Mesenchymal stem cell (in vitro differentiated cells and primary cell): Measurements from ENCODE around the gene KIF4B.

ENCODE experiments used
- DNase-seq: peaks from one replicate; pipeline ENCODE4 v3.0.0-alpha.2; 2013
- H2AFZ ChIP-seq: one replicate; pipeline ENCODE4 v1.6.1; 2013; ENCODE audit warnings: low read depth, mild to moderate bottlenecking, control low read depth, inconsistent platforms, low read length, moderate library complexity
- H2AK5ac ChIP-seq: 2 replicates; pipeline ENCODE4 v1.6.1; 2013; ENCODE audit warnings: low read length, moderate library complexity, mild to moderate bottlenecking, inconsistent platforms; ENCODE audit not compliant: severe bottlenecking
- H2BK120ac ChIP-seq: one replicate; pipeline ENCODE4 v1.6.1; 2013; ENCODE audit warnings: low read depth, mild to moderate bottlenecking, inconsistent platforms, low read length, moderate library complexity
- H2BK12ac ChIP-seq, 2 experiments: one replicate each; pipeline ENCODE4 v1.6.1; 2013; ENCODE audit warnings: inconsistent platforms in 2 of 2, low read length in 2 of 2, mild to moderate bottlenecking in 2 of 2, moderate library complexity in 2 of 2, control low read depth in 1 of 2
- H2BK15ac ChIP-seq: one replicate; pipeline ENCODE4 v1.6.1; 2013; ENCODE audit warnings: mild to moderate bottlenecking, low read depth, inconsistent platforms; ENCODE audit not compliant: poor library complexity, severe bottlenecking
- H2BK5ac ChIP-seq: 2 replicates; pipeline ENCODE4 v1.6.1; 2013; ENCODE audit warnings: low read depth, mild to moderate bottlenecking, low read length, control low read depth, inconsistent platforms; ENCODE audit not compliant: poor library complexity, severe bottlenecking
- H3K14ac ChIP-seq, 2 experiments: one replicate each; pipeline ENCODE4 v1.6.1; 2013; ENCODE audit warnings: inconsistent platforms in 2 of 2, low read length in 2 of 2, control low read depth in 1 of 2, mild to moderate bottlenecking in 1 of 2, moderate library complexity in 1 of 2
- H3K18ac ChIP-seq, 2 experiments: one replicate each; pipeline ENCODE4 v1.6.1; 2013; ENCODE audit warnings: inconsistent platforms in 2 of 2, low read length in 2 of 2, control low read depth in 1 of 2, low read depth in 1 of 2, mild to moderate bottlenecking in 1 of 2
- H3K23ac ChIP-seq, 2 experiments: one replicate each; pipeline ENCODE4 v1.6.1; 2013; ENCODE audit warnings: inconsistent platforms in 2 of 2, low read length in 2 of 2, mild to moderate bottlenecking in 2 of 2, moderate library complexity in 2 of 2, control low read depth in 1 of 2
- H3K27ac ChIP-seq: 2 replicates; pipeline ENCODE4 v1.5.1; 2013; ENCODE audit warnings: mild to moderate bottlenecking, moderate library complexity, low read length, control low read depth, inconsistent platforms; ENCODE audit not compliant: poor library complexity, severe bottlenecking
- H3K27me3 ChIP-seq, 2 experiments: 2 replicates each; pipeline versions ENCODE4 v1.6.1 to v1.7.0; 2013; ENCODE audit warnings: low read length in 2 of 2, mild to moderate bottlenecking in 2 of 2, moderate library complexity in 2 of 2, control low read depth in 1 of 2, inconsistent platforms in 1 of 2; ENCODE audit not compliant: control insufficient read depth in 1 of 2, insufficient read depth in 1 of 2
- H3K36me3 ChIP-seq, 2 experiments: 2 replicates each; pipeline versions ENCODE4 v1.6.1 to v1.7.0; 2013; ENCODE audit warnings: low read length in 2 of 2, control low read depth in 1 of 2, inconsistent platforms in 1 of 2, low read depth in 1 of 2, mild to moderate bottlenecking in 1 of 2; ENCODE audit not compliant: insufficient read depth in 2 of 2, control insufficient read depth in 1 of 2
- H3K4ac ChIP-seq, 2 experiments: one replicate each; pipeline ENCODE4 v1.6.1; 2013; ENCODE audit warnings: inconsistent platforms in 2 of 2, low read length in 2 of 2, mild to moderate bottlenecking in 2 of 2, moderate library complexity in 2 of 2, control low read depth in 1 of 2, low read depth in 1 of 2
- H3K4me1 ChIP-seq: 2 replicates; pipeline ENCODE4 v1.6.1; 2013; ENCODE audit warnings: low read depth, low read length, control low read depth; ENCODE audit not compliant: control insufficient read depth, insufficient read depth
- H3K4me2 ChIP-seq: 2 replicates; pipeline ENCODE4 v1.6.1; 2013; ENCODE audit warnings: low read length, mild to moderate bottlenecking, inconsistent platforms; ENCODE audit not compliant: poor library complexity, severe bottlenecking
- H3K4me3 ChIP-seq, 2 experiments: 2 replicates each; pipeline versions ENCODE4 v1.5.1 to v1.7.0; 2013; ENCODE audit warnings: low read length in 2 of 2, mild to moderate bottlenecking in 2 of 2, control low read depth in 1 of 2, low read depth in 1 of 2; ENCODE audit not compliant: insufficient read depth in 1 of 2
- H3K79me1 ChIP-seq: replicated peaks from 2 replicates; pipeline ENCODE4 v1.6.1; 2013; ENCODE audit warnings: mild to moderate bottlenecking, control low read depth, low read length, inconsistent platforms; ENCODE audit not compliant: poor library complexity, severe bottlenecking
- H3K9ac ChIP-seq: 2 replicates; pipeline ENCODE4 v1.7.0; 2013; ENCODE audit warnings: mild to moderate bottlenecking, low read length, moderate library complexity
- H3K9me3 ChIP-seq: 2 replicates; pipeline ENCODE4 v1.7.0; 2013; ENCODE audit warnings: mild to moderate bottlenecking, low read length; ENCODE audit not compliant: control insufficient read depth
- H4K8ac ChIP-seq: one replicate; pipeline ENCODE4 v1.6.1; 2013; ENCODE audit warnings: inconsistent platforms, mild to moderate bottlenecking, low read length, moderate library complexity
- H4K91ac ChIP-seq: one replicate; pipeline ENCODE4 v1.6.1; 2013; ENCODE audit warnings: mild to moderate bottlenecking, low read length, inconsistent platforms
- WGBS: methylation state at CpG from one replicate; pipeline ENCODE4 v1.1.7; 2013; ENCODE audit warnings: mixed read lengths; 5-methylcytosine and 5-hydroxymethylcytosine counted together

Gene KIF4B

DNA sequence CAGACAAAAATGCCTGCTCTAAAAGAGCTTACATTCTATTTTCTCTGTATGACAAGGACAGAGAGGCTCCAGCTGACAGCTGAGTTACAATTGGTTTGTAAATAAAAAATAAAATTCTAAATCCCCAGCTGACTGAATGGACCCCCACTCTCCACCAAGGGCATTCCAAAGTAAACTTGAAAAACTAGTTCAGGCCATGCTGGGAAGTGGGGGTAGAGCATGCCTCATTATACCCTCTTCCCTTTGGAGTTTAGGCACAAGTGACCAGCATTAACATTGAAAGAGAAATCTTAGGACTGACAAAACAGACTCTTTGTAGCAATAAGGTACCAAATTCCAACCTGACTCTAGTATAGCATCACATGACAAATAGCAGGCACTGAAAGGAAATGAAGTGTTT is 31.0 kb downstream of the KIF4B start:
- H3K23ac ChIP-seq, result no peak overlapping the region
- no peak overlapping the region for H2AK5ac ChIP-seq
- H3K79me1 ChIP-seq, result no peaks in the 10 kb centered on the region
- H3K4me1 ChIP-seq, result no peaks in the 10 kb centered on the region
- DNase-seq, result no peak
- no peak overlapping the region for H2AFZ ChIP-seq
- no peak overlapping the region for H3K18ac ChIP-seq
- no peak overlapping the region for H2BK5ac ChIP-seq
- H3K27me3 ChIP-seq, result peaks cover 0 to 4% of the 10 kb centered on the region in 2 experiments
- H4K8ac ChIP-seq, result no peak overlapping the region
- H3K36me3 ChIP-seq, result no peaks in the 10 kb centered on the region
- no peak overlapping the region for H2BK15ac ChIP-seq
- H3K4ac ChIP-seq, result no peak overlapping the region
- no peaks in the 10 kb centered on the region for H3K9me3 ChIP-seq
- H3K4me3 ChIP-seq, result no peak overlapping the region
- H3K14ac ChIP-seq, result no peak overlapping the region
- H2BK12ac ChIP-seq, result no peak overlapping the region
- H2BK120ac ChIP-seq, result no peak overlapping the region
- H4K91ac ChIP-seq, result no peak overlapping the region
- no peak overlapping the region for H3K4me2 ChIP-seq
- H3K27ac ChIP-seq, result no peak overlapping the region
- H3K9ac ChIP-seq, result no peak overlapping the region

DNA sequence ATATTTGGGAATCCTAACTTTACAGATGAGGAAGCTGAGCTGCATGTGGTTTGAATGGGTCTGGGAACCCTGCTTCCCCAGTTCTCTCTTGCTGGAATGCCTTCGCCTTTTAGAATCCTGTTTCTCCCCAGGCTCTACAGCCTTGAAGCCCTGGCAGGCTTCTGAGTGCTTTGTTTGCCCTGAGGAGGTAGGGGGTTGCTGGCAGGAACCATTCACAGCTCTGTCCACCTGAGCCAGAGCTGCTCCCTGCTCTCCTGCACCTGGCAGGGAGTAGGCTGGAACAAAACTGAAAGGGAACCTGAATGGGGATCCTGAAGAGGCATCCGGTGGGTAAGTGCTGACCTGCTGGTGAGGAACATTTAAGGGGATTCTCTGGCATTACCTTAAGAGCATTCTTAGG is 33.0 kb downstream of the KIF4B start:
- no peaks in the 10 kb centered on the region for H3K9me3 ChIP-seq
- 84% methylated on average over 2 of the region's 2 CpGs for WGBS

DNA sequence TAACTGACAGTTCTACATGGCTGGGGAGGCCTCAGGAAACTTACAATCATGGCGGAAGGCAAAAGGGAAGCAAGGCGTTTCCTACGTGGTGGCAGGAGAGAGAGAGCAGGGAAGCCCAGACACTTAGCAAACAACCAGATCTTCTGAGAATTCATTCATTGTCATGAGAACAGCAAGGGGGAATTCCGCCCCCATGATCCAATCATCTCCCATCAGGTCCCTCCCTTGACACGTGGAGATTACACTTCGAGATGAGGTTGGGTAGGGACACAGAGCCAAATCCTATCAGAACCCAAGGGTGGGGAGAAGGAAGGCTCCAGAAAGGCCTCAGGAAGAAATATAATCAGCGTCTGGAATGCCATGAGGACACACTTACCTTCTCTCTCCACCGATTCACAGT is 34.3 kb downstream of the KIF4B start:
- Histone ChIP-seq H3K36me3 (no peaks in the 10 kb centered on the region), H3K4me2 (no peak overlapping the region), H2BK120ac (no peak overlapping the region), H2AK5ac (no peak overlapping the region), H3K4me1 (no peaks in the 10 kb centered on the region), H2BK12ac (no peak overlapping the region), H3K4ac (no peak overlapping the region), H4K91ac (no peak overlapping the region), H2AFZ (no peak overlapping the region), H3K14ac (no peak overlapping the region), H4K8ac (no peak overlapping the region), H3K9me3 (no peaks in the 10 kb centered on the region), H2BK5ac (no peak overlapping the region), H3K23ac (no peak overlapping the region), H3K27ac (no peak overlapping the region), H3K9ac (no peak overlapping the region), H2BK15ac (no peak overlapping the region), H3K18ac (no peak overlapping the region), H3K79me1 (no peaks in the 10 kb centered on the region), H3K27me3 (peaks cover 0 to 4% of the 10 kb centered on the region in 2 experiments), H3K4me3 (no peak overlapping the region)
- DNase-seq, result no peak
- WGBS, result 69% methylated on average over 7 of the region's 8 CpGs

More for the DNA sequence above, 33.0 kb downstream of the KIF4B start:
- Histone ChIP-seq H3K4me2 (no peak overlapping the region), H4K91ac (no peak overlapping the region), H3K14ac (no peak overlapping the region), H3K4ac (no peak overlapping the region), H3K79me1 (no peaks in the 10 kb centered on the region), H3K27ac (no peak overlapping the region), H2BK15ac (no peak overlapping the region), H2BK120ac (no peak overlapping the region), H2BK5ac (no peak overlapping the region), H2AK5ac (no peak overlapping the region), H3K4me3 (no peak overlapping the region), H3K27me3 (peaks cover 0 to 4% of the 10 kb centered on the region in 2 experiments), H3K18ac (no peak overlapping the region), H2AFZ (no peak overlapping the region), H3K36me3 (no peaks in the 10 kb centered on the region), H2BK12ac (no peak overlapping the region), H3K9ac (no peak overlapping the region), H3K23ac (no peak overlapping the region), H3K4me1 (no peaks in the 10 kb centered on the region), H4K8ac (no peak overlapping the region)
- DNase-seq, result no peak

DNA sequence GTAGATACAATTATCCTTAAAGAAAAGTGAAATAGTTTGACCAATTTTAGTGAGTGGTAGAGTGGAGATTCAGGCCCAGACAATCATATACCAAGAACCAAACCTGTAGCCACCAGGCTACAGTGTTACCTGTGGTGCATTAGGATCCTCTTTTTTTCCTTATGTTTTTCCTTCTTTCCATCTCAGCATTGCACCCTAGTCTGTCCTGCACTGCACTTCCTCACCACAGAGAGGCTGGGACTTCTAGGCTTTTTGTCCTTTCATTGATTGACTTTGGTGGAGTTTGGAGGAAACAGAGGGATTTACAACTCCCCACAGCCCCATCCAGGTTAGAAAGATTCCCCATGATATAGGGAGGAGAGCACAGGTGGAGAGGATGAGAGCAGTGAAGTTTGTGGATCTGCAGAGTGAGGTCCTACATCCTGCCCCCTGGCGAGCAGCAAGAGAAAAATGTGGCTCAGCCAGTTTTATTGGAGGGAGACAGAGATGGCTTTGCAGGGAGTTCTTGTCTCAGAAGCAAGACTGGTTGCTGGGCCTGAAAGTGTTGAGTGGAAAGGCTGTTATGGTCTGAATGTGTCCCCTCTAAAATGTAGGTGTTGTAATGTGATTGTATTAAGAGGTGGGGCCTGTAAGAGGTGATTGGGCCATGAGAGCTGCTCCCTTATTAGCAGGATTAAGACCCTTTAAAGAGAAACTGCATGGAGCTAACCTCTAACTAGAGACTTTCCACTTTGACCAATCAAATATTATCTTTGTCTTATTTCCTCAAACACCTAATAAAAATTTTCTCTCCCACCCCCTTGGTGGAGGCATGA is 36.2 kb downstream of the KIF4B start:
- H2BK12ac ChIP-seq, result no peak overlapping the region
- no peak overlapping the region for H3K4ac ChIP-seq
- H3K27ac ChIP-seq, result no peak overlapping the region
- H3K18ac ChIP-seq, result no peak overlapping the region
- no peaks in the 10 kb centered on the region for H3K79me1 ChIP-seq
- H2BK120ac ChIP-seq, result no peak overlapping the region
- no peak overlapping the region for H2BK5ac ChIP-seq
- peak; percentile 12 for DNase-seq
- no peak overlapping the region for H4K8ac ChIP-seq
- WGBS, result 6% methylated on average over 1 of the region's 1 CpG
- H3K4me1 ChIP-seq, result no peaks in the 10 kb centered on the region
- no peak overlapping the region for H3K9ac ChIP-seq
- no peak overlapping the region for H3K23ac ChIP-seq
- no peak overlapping the region for H3K14ac ChIP-seq
- no peak overlapping the region for H2AFZ ChIP-seq
- H3K9me3 ChIP-seq, result no peaks in the 10 kb centered on the region
- H2AK5ac ChIP-seq, result no peak overlapping the region
- H3K36me3 ChIP-seq, result no peaks in the 10 kb centered on the region
- H3K4me3 ChIP-seq, result no peak overlapping the region
- H2BK15ac ChIP-seq, result no peak overlapping the region
- peaks cover 0 to 4% of the 10 kb centered on the region in 2 experiments for H3K27me3 ChIP-seq
- no peak overlapping the region for H3K4me2 ChIP-seq
- H4K91ac ChIP-seq, result no peak overlapping the region
